ENCODE data around the gene CBFA2T2. TPM values are rescaled to one million over a fixed set of nuclear protein-coding genes. Genes with fewer than 3 reads are reported as not detected.

Gene CBFA2T2
- total RNA-seq, 2 donors from 2014 or later = 10.6 to 12.5 TPM

DNA sequence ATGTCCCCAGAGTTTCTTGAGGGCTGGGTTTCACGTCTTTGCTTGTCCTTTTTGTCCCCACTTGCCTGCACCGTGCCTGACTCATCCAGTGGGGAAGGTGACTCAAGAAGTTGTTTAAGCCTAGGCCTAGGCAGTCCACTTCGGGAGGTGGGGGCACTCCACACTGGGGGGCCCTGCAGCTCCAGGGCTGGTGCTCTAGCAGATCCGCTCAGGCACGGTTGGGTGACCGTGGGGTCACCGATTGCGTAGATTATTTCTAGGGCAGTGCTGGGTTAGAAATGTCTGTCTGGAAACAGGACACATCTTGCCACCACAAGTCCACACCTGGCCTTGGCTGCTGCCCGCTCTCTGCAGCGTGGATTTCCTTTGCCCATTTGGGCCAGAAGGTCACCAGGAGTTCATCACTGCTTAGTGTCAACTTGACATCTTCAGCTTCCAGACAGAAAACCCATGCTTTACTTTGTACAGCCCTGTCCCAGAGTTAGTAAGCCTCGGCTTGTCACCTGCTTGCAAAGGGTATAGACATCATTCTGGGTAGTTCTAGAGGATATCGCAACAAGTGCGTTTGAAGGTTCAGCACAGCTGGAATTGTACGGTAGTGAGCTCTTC is 158.6 kb downstream of the CBFA2T2 start:
- Histone ChIP-seq H3K9me3 (no peaks in the 10 kb centered on the region), H3K36me3 (replicated peaks in 1 of 2; ENCODE audit: insufficient read depth in 1 of 2, low read depth in 2 of 2) (peaks cover 0 to 10% of the 10 kb centered on the region in 2 donors), H3K27me3 (no peaks in the 10 kb centered on the region), H3K4me1 (peaks cover 27% of the 10 kb centered on the region), H3K4me3 (no peak overlapping the region), H3K27ac (peak overlapping the region in 2 of 4 donors; percentile 68 to 73)
- intact Hi-C loops (cut with DNase I) = no loop called here
- WGBS, 2 donors = 81 to 92% methylated on average over 9 to 14 of the region's 14 CpGs
- ATAC-seq = no peak
- peak in 1 of 4 donors; percentile 16 for DNase-seq
- TF ChIP-seq, protein P1, sequence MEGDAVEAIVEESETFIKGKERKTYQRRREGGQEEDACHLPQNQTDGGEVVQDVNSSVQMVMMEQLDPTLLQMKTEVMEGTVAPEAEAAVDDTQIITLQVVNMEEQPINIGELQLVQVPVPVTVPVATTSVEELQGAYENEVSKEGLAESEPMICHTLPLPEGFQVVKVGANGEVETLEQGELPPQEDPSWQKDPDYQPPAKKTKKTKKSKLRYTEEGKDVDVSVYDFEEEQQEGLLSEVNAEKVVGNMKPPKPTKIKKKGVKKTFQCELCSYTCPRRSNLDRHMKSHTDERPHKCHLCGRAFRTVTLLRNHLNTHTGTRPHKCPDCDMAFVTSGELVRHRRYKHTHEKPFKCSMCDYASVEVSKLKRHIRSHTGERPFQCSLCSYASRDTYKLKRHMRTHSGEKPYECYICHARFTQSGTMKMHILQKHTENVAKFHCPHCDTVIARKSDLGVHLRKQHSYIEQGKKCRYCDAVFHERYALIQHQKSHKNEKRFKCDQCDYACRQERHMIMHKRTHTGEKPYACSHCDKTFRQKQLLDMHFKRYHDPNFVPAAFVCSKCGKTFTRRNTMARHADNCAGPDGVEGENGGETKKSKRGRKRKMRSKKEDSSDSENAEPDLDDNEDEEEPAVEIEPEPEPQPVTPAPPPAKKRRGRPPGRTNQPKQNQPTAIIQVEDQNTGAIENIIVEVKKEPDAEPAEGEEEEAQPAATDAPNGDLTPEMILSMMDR (IDR thresholded peaks at IDR 0.05) = no peak
- TF ChIP-seq POLR2A (IDR thresholded peaks at IDR 0.05) = no peak

DNA sequence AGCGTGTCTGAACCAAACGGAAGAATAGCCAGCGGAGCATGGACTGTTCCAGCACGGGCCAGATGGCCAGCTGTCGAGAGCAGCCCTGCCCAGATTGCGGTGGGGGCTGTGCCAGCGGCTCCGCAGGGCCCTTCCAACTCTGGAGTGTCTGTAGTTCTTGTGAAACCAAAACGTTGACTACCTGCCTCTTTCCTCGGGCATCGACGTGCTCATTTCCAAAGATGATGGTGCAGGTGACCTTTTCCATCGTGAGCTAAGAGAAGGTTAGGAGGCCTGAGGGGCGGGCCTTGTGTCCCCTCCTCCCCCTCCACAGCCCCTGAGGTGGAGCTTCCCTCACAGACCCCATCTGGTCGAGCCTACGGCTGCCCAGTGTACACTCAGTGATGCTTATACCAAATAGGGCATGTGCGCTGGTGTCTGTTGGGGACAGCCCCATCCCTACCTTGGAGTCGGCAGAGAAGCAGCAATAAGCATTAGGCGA is 159.3 kb downstream of the CBFA2T2 start:
- TF ChIP-seq, protein P1 (IDR thresholded peaks at IDR 0.05) = no peak
- no peak for TF ChIP-seq POLR2A (IDR thresholded peaks at IDR 0.05)

DNA sequence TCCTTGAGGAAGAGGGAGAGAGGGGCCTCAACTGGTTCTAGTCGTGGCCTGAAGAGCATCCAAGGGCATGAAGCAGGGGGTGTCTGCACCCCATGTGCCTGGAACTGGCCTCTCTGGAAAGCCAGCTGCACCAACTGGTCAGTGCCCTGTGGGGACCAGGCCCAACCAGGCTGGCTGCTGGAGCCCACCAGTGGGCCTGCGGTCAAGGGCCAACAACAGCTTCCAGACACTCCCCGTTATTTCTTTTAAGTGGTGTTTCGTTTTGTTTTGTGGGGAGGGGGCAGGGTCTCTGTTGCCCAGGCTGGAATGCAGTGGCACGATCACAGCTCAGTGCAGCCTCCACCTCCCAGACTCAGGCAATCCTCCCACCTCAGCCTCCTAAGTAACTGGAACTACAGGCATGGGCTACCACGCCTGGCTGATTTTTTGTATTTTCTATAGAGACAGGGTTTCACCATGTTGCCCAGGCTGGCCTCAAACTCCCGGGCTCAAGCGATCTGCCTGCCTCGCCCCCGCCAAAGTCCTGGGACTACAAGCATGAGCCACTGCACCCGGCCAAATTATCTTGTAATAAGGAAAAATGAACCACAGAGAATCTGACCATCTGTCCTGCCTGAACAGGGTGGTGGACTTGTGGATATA is 160.3 kb downstream of the CBFA2T2 start:
- no peak for DNase-seq
- no peak for TF ChIP-seq POLR2A (IDR thresholded peaks at IDR 0.05)
- TF ChIP-seq, protein P1 (IDR thresholded peaks at IDR 0.05) = no peak
- no peak overlapping the region for H3K4me3 ChIP-seq
- WGBS, 2 donors = 86 to 92% methylated on average over 11 of the region's 11 CpGs
- peaks cover 45% of the 10 kb centered on the region for H3K4me1 ChIP-seq
- intact Hi-C loops (cut with DNase I) = loop anchor here (10.0 kb wide), 1 partner anchor 195 kb away; no protein-coding TSS in a partner anchor
- H3K27me3 ChIP-seq = no peaks in the 10 kb centered on the region
- no peak overlapping the region for H3K27ac ChIP-seq
- H3K36me3 ChIP-seq (replicated peaks in 1 of 2; ENCODE audit: insufficient read depth in 1 of 2, low read depth in 2 of 2) = peaks cover 0 to 4% of the 10 kb centered on the region in 2 donors
- no peak for ATAC-seq
- H3K9me3 ChIP-seq = no peaks in the 10 kb centered on the region

More for the DNA sequence above, 159.3 kb downstream of the CBFA2T2 start:
- H3K27ac ChIP-seq = no peak overlapping the region
- no peak for ATAC-seq
- peaks cover 35% of the 10 kb centered on the region for H3K4me1 ChIP-seq
- intact Hi-C loops (cut with DNase I) = no loop called here
- no peak overlapping the region for H3K4me3 ChIP-seq
- no peaks in the 10 kb centered on the region for H3K9me3 ChIP-seq
- peaks cover 0 to 10% of the 10 kb centered on the region in 2 donors for H3K36me3 ChIP-seq (replicated peaks in 1 of 2; ENCODE audit: insufficient read depth in 1 of 2, low read depth in 2 of 2)
- WGBS, 2 donors = 80 to 83% methylated on average over 13 to 19 of the region's 19 CpGs
- DNase-seq = peak in 2 of 4 donors; percentile 31 to 42
- no peaks in the 10 kb centered on the region for H3K27me3 ChIP-seq

DNA sequence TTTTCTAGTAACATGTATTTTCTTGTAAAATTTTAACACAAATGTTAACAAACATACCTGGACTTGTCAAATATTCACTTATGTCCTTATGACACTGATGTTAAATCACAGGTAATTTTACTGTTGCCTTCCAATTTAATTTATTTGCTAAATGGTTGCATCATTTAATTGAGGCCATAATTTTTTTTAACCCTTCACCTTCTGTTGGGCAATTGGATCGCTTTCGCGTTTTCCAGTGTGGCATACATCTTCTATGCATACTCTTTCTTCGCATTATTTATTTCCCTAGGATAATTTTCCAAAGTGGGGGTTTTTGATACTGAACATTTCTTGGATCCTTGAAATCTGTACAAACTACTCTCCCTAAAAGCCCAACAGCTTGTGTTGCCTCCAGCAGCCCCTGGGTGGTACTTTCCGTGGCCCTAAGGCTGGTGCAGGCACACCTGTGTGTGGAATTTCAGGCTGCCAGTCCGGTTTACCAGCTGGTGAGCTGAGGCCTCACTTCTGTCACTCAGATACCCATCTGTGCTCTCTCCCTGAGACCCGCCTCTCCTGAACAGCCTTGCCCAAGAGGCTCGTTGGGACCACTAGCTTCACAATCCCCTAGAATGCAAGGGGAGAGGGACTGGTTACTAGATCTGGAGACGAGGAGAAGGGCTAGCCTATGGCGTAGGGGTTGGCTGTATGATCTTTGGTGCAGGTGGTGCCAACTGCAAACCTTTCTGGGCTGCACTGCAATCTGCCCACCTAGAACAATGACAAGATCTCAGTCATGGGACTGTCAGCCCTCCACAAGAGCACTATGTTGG is 161.1 kb downstream of the CBFA2T2 start:
- TF ChIP-seq POLR2A (IDR thresholded peaks at IDR 0.05) = no peak
- TF ChIP-seq, protein P1 (IDR thresholded peaks at IDR 0.05) = no peak
- Histone ChIP-seq H3K4me3 (no peak overlapping the region), H3K4me1 (peaks cover 48% of the 10 kb centered on the region), H3K27me3 (no peaks in the 10 kb centered on the region), H3K27ac (no peak overlapping the region), H3K36me3 (replicated peaks in 1 of 2; ENCODE audit: insufficient read depth in 1 of 2, low read depth in 2 of 2) (no peaks in the 10 kb centered on the region), H3K9me3 (no peaks in the 10 kb centered on the region)
- intact Hi-C loops (cut with DNase I) = loop anchor here (10.0 kb wide), 1 partner anchor 196 kb away; no protein-coding TSS in a partner anchor
- DNase-seq = peak in 2 of 4 donors; percentile 12 to 32
- no peak for ATAC-seq
- 71 to 79% methylated on average over 5 to 10 of the region's 10 CpGs for WGBS, 2 donors
